Measurements from ENCODE around the gene DNAH1. TPM values are rescaled to one million over a fixed set of nuclear protein-coding genes. Genes with fewer than 3 reads are reported as not detected.

Gene DNAH1
- total and polyA plus RNA-seq, 2 of the 13 experiments (the other 11 are each of a cell fraction or from before 2014, with no cell fraction given), result 0.64 to 3.5 TPM

DNA sequence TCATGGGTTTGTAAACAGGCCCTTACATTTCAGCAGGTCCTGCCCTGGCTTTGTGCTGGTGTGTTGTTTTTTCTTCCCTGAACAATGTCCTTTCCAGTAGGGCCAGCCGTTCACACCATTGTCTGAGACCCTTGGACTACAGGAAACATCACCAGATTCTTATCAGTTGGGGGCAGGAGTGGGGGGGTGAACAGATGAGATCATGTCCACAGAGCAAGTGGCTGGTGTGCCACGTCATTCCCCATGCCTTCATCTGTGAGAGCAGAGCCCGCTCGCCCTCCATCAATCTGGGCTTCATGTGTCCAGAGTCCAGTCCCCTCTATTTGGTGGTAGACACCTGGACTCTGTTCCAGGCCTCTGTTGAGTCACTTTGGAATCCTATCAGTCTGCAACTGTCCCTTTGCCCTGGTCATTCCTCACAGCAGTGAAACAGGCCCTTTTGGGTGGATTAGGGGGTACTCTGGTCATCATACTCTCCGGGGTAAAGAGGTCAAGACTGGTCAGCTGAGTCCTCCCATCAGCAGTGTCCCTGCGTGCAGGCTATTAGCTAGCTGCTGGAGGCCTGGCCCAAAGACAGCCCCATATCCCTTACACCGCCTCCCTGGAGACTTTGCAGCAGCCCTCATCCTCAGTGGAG, 113.8 kb downstream of the DNAH1 start (continued):
- TF ChIP-seq, protein P1, sequence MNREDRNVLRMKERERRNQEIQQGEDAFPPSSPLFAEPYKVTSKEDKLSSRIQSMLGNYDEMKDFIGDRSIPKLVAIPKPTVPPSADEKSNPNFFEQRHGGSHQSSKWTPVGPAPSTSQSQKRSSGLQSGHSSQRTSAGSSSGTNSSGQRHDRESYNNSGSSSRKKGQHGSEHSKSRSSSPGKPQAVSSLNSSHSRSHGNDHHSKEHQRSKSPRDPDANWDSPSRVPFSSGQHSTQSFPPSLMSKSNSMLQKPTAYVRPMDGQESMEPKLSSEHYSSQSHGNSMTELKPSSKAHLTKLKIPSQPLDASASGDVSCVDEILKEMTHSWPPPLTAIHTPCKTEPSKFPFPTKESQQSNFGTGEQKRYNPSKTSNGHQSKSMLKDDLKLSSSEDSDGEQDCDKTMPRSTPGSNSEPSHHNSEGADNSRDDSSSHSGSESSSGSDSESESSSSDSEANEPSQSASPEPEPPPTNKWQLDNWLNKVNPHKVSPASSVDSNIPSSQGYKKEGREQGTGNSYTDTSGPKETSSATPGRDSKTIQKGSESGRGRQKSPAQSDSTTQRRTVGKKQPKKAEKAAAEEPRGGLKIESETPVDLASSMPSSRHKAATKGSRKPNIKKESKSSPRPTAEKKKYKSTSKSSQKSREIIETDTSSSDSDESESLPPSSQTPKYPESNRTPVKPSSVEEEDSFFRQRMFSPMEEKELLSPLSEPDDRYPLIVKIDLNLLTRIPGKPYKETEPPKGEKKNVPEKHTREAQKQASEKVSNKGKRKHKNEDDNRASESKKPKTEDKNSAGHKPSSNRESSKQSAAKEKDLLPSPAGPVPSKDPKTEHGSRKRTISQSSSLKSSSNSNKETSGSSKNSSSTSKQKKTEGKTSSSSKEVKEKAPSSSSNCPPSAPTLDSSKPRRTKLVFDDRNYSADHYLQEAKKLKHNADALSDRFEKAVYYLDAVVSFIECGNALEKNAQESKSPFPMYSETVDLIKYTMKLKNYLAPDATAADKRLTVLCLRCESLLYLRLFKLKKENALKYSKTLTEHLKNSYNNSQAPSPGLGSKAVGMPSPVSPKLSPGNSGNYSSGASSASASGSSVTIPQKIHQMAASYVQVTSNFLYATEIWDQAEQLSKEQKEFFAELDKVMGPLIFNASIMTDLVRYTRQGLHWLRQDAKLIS (CRISPR knock-in tag; IDR thresholded peaks at IDR 0.05), result no peak
- TF ChIP-seq MED8 (CRISPR knock-in tag; IDR thresholded peaks at IDR 0.05; ENCODE audit: insufficient replicate concordance) (no peak), ZNF724P (CRISPR knock-in tag; IDR thresholded peaks at IDR 0.05; ENCODE audit: borderline replicate concordance) (no peak), CCDC6 (CRISPR knock-in tag; IDR thresholded peaks at IDR 0.05) (no peak), PPARG (CRISPR knock-in tag; conservative IDR thresholded peaks at IDR 0.05) (peak; percentile 58; the same call in 1 of the 2 replicates), ZFP90 (CRISPR knock-in tag; IDR thresholded peaks at IDR 0.05; ENCODE audit: borderline replicate concordance) (no peak), XRCC5 (optimal IDR thresholded peaks at IDR 0.05; ENCODE audit: low read length) (peak; percentile 69), SNAPC2 (CRISPR knock-in tag; IDR thresholded peaks at IDR 0.05) (peak; percentile 48; the same call in 1 of the 2 replicates), ZNF660 (CRISPR knock-in tag; IDR thresholded peaks at IDR 0.05; ENCODE audit: borderline replicate concordance, low read depth) (no peak), ZNF501 (CRISPR knock-in tag; IDR thresholded peaks at IDR 0.05) (peak; percentile 78), ZNF674 (CRISPR knock-in tag; IDR thresholded peaks at IDR 0.05; ENCODE audit: low read depth) (no peak), ZFP36L1 (CRISPR knock-in tag; IDR thresholded peaks at IDR 0.05) (peak; percentile 51; the same call in 1 of the 2 replicates), ZBTB38 (CRISPR knock-in tag; IDR thresholded peaks at IDR 0.05) (peak; percentile 21; the same call in 1 of the 2 replicates), SP5 (CRISPR knock-in tag; IDR thresholded peaks at IDR 0.05; ENCODE audit: borderline replicate concordance, low read depth) (peak; percentile 45; the same call in 1 of the 2 replicates), GATAD1 (CRISPR knock-in tag; IDR thresholded peaks at IDR 0.05) (peak; percentile 53; the same call in 1 of the 2 replicates), ZNF44 (CRISPR knock-in tag; IDR thresholded peaks at IDR 0.05) (0 out of 2 replicates have a peak, but pooled peaks have one; percentile 17), SRSF9 (IDR thresholded peaks at IDR 0.05; ENCODE audit: borderline replicate concordance, insufficient read depth, low read depth, low read length, poor library complexity, severe bottlenecking) (no peak), NR2F2 (IDR thresholded peaks at IDR 0.05; ENCODE audit: borderline replicate concordance, low read depth) (peak; percentile 57; the same call in 1 of the 2 replicates), POLR2AphosphoS2 (IDR thresholded peaks at IDR 0.05; ENCODE audit: low read depth, low read length) (no peak), ZNF557 (CRISPR knock-in tag; IDR thresholded peaks at IDR 0.05) (0 out of 2 replicates have a peak, but pooled peaks have one; percentile 22)
- TF ChIP-seq, protein P2, sequence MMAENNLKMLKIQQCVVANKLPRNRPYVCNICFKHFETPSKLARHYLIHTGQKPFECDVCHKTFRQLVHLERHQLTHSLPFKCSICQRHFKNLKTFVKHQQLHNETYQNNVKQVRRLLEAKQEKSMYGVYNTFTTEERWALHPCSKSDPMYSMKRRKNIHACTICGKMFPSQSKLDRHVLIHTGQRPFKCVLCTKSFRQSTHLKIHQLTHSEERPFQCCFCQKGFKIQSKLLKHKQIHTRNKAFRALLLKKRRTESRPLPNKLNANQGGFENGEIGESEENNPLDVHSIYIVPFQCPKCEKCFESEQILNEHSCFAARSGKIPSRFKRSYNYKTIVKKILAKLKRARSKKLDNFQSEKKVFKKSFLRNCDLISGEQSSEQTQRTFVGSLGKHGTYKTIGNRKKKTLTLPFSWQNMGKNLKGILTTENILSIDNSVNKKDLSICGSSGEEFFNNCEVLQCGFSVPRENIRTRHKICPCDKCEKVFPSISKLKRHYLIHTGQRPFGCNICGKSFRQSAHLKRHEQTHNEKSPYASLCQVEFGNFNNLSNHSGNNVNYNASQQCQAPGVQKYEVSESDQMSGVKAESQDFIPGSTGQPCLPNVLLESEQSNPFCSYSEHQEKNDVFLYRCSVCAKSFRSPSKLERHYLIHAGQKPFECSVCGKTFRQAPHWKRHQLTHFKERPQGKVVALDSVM (CRISPR knock-in tag; IDR thresholded peaks at IDR 0.05), result 0 out of 2 replicates have a peak, but pooled peaks have one; percentile 41
- TF ChIP-seq, protein P3, sequence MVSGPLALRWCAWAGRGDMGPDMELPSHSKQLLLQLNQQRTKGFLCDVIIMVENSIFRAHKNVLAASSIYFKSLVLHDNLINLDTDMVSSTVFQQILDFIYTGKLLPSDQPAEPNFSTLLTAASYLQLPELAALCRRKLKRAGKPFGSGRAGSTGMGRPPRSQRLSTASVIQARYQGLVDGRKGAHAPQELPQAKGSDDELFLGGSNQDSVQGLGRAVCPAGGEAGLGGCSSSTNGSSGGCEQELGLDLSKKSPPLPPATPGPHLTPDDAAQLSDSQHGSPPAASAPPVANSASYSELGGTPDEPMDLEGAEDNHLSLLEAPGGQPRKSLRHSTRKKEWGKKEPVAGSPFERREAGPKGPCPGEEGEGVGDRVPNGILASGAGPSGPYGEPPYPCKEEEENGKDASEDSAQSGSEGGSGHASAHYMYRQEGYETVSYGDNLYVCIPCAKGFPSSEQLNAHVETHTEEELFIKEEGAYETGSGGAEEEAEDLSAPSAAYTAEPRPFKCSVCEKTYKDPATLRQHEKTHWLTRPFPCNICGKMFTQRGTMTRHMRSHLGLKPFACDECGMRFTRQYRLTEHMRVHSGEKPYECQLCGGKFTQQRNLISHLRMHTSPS (CRISPR knock-in tag; IDR thresholded peaks at IDR 0.05; ENCODE audit: low read depth), result no peak; the same call in 1 of the 2 replicates
